GM18511 (cell line): Measurements from ENCODE around the gene DNAJC1.
"Not testable (repeated sequence)": the region's sequence is repeated elsewhere in the genome, so short reads cannot be mapped to it uniquely, and the experiment has no call there.

Experiments used
- ATAC-seq: cut with Tn5 transposase; IDR thresholded peaks from one replicate; pipeline ENCODE4 v1.9.1; 2021; ENCODE audit warnings: mild to moderate bottlenecking, moderate library complexity; ENCODE audit not compliant: unreplicated experiment

Gene DNAJC1

GRCh38 chr10:21919117-21919516 lies 84.4 kb downstream of the DNAJC1 start:
- no peak for ATAC-seq

GRCh38 chr10:21912625-21913024 lies 90.9 kb downstream of the DNAJC1 start:
- no peak for ATAC-seq

- ATAC-seq, result no peak
Measured at GRCh38 chr10:21910798-21911197, 92.7 kb downstream of the DNAJC1 start.

- no peak for ATAC-seq
Measured at GRCh38 chr10:21907436-21907835, 96.1 kb downstream of the DNAJC1 start.

GRCh38 chr10:21904930-21905329 lies 98.6 kb downstream of the DNAJC1 start:
- ATAC-seq, result no peak

GRCh38 chr10:21899736-21900135 lies 103.8 kb downstream of the DNAJC1 start:
- no peak for ATAC-seq

GRCh38 chr10:21895932-21896331 lies 107.6 kb downstream of the DNAJC1 start:
- no peak for ATAC-seq

- no peak for ATAC-seq
Measured at GRCh38 chr10:21894648-21895342, 108.7 kb downstream of the DNAJC1 start.

GRCh38 chr10:21891439-21891838 lies 112.1 kb downstream of the DNAJC1 start:
- ATAC-seq, result no peak

GRCh38 chr10:21889477-21890275 lies 113.9 kb downstream of the DNAJC1 start:
- no peak for ATAC-seq

- ATAC-seq, result peak; percentile 97
Measured at GRCh38 chr10:21888959-21889358, 114.6 kb downstream of the DNAJC1 start.

- no peak for ATAC-seq
Measured at GRCh38 chr10:21885940-21886339, 117.6 kb downstream of the DNAJC1 start.

- ATAC-seq, result no peak
Measured at GRCh38 chr10:21873198-21873597, 130.3 kb downstream of the DNAJC1 start.

- ATAC-seq, result not testable (repeated sequence)
Measured at GRCh38 chr10:21872771-21873170, 130.8 kb downstream of the DNAJC1 start.

- no peak for ATAC-seq
Measured at GRCh38 chr10:21870849-21871248, 132.7 kb downstream of the DNAJC1 start.

- not testable (repeated sequence) for ATAC-seq
Measured at GRCh38 chr10:21869087-21869486, 134.4 kb downstream of the DNAJC1 start.

- no peak for ATAC-seq
Measured at GRCh38 chr10:21860718-21861117, 142.8 kb downstream of the DNAJC1 start.

GRCh38 chr10:21858455-21858854 lies 145.1 kb downstream of the DNAJC1 start:
- ATAC-seq, result no peak

- no peak for ATAC-seq
Measured at GRCh38 chr10:21849607-21850006, 153.9 kb downstream of the DNAJC1 start.

GRCh38 chr10:21843645-21844044 lies 159.9 kb downstream of the DNAJC1 start:
- ATAC-seq, result no peak

GRCh38 chr10:21841273-21841672 lies 162.3 kb downstream of the DNAJC1 start:
- ATAC-seq, result not testable (repeated sequence)

GRCh38 chr10:21837487-21837886 lies 166.0 kb downstream of the DNAJC1 start:
- not testable (repeated sequence) for ATAC-seq
